K562 (cell line): ENCODE measurements around the gene OR6C3. TPM values are rescaled to one million over a fixed set of nuclear protein-coding genes. Genes with fewer than 3 reads are reported as not detected.

Source experiments
- CEBPG ChIP-seq, 3 experiments: fragments of 200-800 bp in 1 of 3; sonication (Bioruptor generic) in 1 of 3; sonication (generic) in 1 of 3; formaldehyde crosslinking in 1 of 3; IDR thresholded peaks in 2 of 3; conservative IDR thresholded peaks in 1 of 3; 2 replicates each; pipeline versions ENCODE4 v1.6.1 to v1.8.0; 2016 to 2022; ENCODE audit warnings: missing compliant biosample characterization in 2 of 3, missing genetic modification characterization in 2 of 3, mild to moderate bottlenecking in 1 of 3, missing genetic modification reagents in 1 of 3
- MCM2 ChIP-seq: fragments of 450-650 bp; IDR thresholded peaks from 2 replicates; pipeline ENCODE4 v1.6.1; 2017; ENCODE audit warnings: low read depth, mild to moderate bottlenecking
- NFE2 ChIP-seq: IDR thresholded peaks from 2 replicates; pipeline ENCODE4 v1.6.1; 2014; ENCODE audit warnings: antibody characterized with exemption, low read depth
- THAP12 ChIP-seq: fragments of 250-450 bp; sonication (Bioruptor Pico); IDR thresholded peaks from 2 replicates; pipeline ENCODE4 v1.9.0; 2021; ENCODE audit warnings: mild to moderate bottlenecking, inconsistent platforms
- ZMIZ1 ChIP-seq, 2 experiments: fragments of 150-350 bp in 1 of 2; IDR thresholded peaks; 2 replicates each; pipeline ENCODE4 v1.6.1; 2012 to 2016; ENCODE audit warnings: low read depth in 2 of 2, low read length in 2 of 2, mild to moderate bottlenecking in 1 of 2, moderate library complexity in 1 of 2
- polyA plus RNA-seq, 8 experiments: library from polyadenylated mRNA; depleted of rRNA in 4 of 8; stranded (reverse) in 5 of 8; unstranded in 3 of 8; fragments of >200 nt; fragmentation: Nextera tagmentation in 2 of 8; fragmentation: Illumina TruSeq in 1 of 8; extraction: Ambion mirVana in 2 of 8; extraction: Trizol in 1 of 8; gene quantifications; 2 replicates each; pipeline versions ENCODE4 v1.2.1 to v1.2.3, GENCODE V29; 2011 to 2014; ENCODE audit warnings: inconsistent platforms in 1 of 8, missing spikeins in 1 of 8
- total RNA-seq, 7 experiments: library from RNA; depleted of rRNA in 6 of 7; stranded (reverse); fragments of >200 nt in 6 of 7; fragmentation: Illumina TruSeq in 2 of 7; extraction: Trizol in 2 of 7; gene quantifications; 2 replicates each; pipeline versions ENCODE4 v1.2.1 to v1.2.3, GENCODE V29; 2011 to 2021; ENCODE audit warnings: low replicate concordance in 1 of 7

Gene OR6C3
- total and polyA plus RNA-seq, 9 of the 15 experiments (the other 6 are each of a cell fraction or from before 2014, with no cell fraction given) = not detected

- TF ChIP-seq CEBPG (CRISPR knock-in tag; IDR thresholded peaks at IDR 0.05) (no peak), CEBPG (tag; conservative IDR thresholded peaks at IDR 0.05 in 1 of 2, IDR thresholded peaks at IDR 0.05 in 1 of 2) (no peak), ZMIZ1 (IDR thresholded peaks at IDR 0.05; ENCODE audit: low read depth in 2 of 2, low read length in 2 of 2) (no peak), THAP12 (CRISPR knock-in tag) (no peak), NFE2 (no peak), MCM2 (no peak)
Measured at GRCh38 chr12:55330446-55330845, at the start of gene OR6C3 (continued).
